ENCODE measurements around the gene MLLT6. TPM values are rescaled to one million over a fixed set of nuclear protein-coding genes. Genes with fewer than 3 reads are reported as not detected.

The MLLT6 gene
- total RNA-seq, 4 donors from 2014 or later: 30.6 to 79.7 (median 35.1) TPM

DNA sequence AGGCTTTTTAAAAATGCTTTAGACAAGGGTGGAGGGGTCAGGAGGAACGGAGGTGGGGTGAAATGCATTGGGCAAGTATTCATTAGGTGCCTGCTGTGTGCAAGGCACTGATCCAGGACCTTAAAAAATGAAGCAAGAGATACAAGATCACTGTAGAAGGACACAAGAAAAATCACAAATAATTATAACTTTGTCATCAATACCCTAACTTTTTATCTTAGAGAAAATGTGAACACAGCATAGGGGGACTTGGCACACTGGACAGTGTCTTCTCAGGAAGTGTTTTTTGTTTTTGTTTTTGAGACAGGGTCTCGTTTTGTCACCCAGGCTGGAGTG, 37.3 kb upstream of the MLLT6 start:
- H3K36me3 ChIP-seq: no peaks in the 10 kb centered on the region
- no peak overlapping the region for H3K27ac ChIP-seq
- intact Hi-C loops (cut with DNase I): loop anchor here (10.0 kb wide), 1 partner anchor 173 kb away; no protein-coding TSS in a partner anchor
- H3K27me3 ChIP-seq: peaks cover 0 to 62% (median 9%) of the 10 kb centered on the region in 4 donors
- TF ChIP-seq POLR2A (IDR thresholded peaks at IDR 0.05): no peak
- TF ChIP-seq, protein P1, sequence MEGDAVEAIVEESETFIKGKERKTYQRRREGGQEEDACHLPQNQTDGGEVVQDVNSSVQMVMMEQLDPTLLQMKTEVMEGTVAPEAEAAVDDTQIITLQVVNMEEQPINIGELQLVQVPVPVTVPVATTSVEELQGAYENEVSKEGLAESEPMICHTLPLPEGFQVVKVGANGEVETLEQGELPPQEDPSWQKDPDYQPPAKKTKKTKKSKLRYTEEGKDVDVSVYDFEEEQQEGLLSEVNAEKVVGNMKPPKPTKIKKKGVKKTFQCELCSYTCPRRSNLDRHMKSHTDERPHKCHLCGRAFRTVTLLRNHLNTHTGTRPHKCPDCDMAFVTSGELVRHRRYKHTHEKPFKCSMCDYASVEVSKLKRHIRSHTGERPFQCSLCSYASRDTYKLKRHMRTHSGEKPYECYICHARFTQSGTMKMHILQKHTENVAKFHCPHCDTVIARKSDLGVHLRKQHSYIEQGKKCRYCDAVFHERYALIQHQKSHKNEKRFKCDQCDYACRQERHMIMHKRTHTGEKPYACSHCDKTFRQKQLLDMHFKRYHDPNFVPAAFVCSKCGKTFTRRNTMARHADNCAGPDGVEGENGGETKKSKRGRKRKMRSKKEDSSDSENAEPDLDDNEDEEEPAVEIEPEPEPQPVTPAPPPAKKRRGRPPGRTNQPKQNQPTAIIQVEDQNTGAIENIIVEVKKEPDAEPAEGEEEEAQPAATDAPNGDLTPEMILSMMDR (IDR thresholded peaks at IDR 0.05): no peak
- H3K9me3 ChIP-seq: no peaks in the 10 kb centered on the region
- no peak for DNase-seq
- H3K4me1 ChIP-seq: peaks cover 0 to 13% (median 0%) of the 10 kb centered on the region in 3 donors
- H3K4me3 ChIP-seq: no peak overlapping the region
- WGBS, 2 donors: 21 to 31% methylated on average over 2 of the region's 2 CpGs

DNA sequence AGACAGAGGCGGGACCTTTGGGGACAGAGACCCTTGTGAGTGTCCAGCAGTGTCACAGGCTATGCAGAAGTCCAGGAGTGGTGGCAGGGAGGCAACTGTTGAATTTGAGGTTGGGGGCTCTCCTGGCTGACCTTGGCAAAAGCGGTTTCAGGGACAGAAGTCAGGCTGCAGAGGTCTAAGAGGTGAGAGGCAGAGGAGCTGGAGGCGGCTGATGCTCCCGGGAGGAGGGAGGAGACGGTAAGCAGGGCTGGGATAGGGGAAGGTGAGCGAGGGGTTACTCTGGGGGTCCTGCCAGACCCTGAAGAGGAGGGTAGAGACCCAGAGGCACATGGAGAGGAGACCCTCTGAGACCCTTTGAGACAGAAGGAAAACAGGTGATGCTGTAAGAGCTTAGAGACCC, 35.6 kb upstream of the MLLT6 start:
- WGBS, 2 donors: 21% methylated on average over 6 of the region's 6 CpGs
- DNase-seq: no peak
- Histone ChIP-seq H3K27me3 (peaks cover 0 to 65% (median 13%) of the 10 kb centered on the region in 4 donors), H3K4me1 (peaks cover 8 to 31% (median 16%) of the 10 kb centered on the region in 3 donors), H3K4me3 (no peak overlapping the region), H3K36me3 (no peaks in the 10 kb centered on the region), H3K27ac (no peak overlapping the region), H3K9me3 (no peaks in the 10 kb centered on the region)
- TF ChIP-seq, protein P1 (IDR thresholded peaks at IDR 0.05): no peak
- TF ChIP-seq POLR2A (IDR thresholded peaks at IDR 0.05): no peak
- intact Hi-C loops (cut with DNase I): loop anchor here (10.0 kb wide), 1 partner anchor 175 kb away; no protein-coding TSS in a partner anchor

DNA sequence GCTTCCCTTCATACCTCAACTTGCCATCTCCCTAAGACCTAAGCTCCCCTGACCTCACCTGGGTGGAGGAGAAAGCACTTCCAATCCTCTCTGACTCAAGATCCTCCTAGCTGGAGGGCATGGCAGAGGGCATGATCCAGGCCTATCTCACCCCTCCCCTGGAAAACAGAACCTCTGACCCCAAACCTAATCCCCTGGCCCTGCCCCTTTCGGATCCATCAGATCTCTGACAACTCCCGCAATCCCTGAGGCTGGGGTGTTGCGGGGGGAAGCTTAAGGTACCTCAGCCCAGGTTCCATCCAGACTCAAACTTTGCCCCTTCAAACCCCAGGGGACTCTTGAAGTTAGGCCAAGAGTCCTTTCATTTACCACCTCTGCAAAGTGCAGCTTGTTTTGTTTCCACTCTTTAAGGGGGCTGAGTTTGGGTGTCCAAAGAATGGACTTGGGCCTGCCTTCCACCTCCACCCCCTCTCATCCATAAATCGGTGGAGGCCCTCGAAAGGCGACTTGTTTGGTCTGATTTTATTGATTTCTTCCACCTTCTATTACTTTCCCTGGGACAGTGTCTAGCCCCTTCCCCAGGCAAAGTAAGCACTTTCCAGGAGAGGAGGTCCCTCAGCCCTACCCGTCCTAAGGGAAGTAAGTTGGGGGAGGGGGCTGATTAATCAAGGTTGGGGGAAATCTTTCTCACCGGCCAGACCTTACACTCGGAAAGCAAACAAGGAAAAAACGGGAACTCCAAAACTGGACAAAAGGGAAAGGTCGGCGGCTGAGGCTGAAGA, 32.9 kb upstream of the MLLT6 start:
- TF ChIP-seq, protein P1 (IDR thresholded peaks at IDR 0.05): no peak
- TF ChIP-seq POLR2A (IDR thresholded peaks at IDR 0.05): no peak
- Histone ChIP-seq H3K9me3 (no peaks in the 10 kb centered on the region), H3K27me3 (peaks cover 0 to 82% (median 13%) of the 10 kb centered on the region in 4 donors), H3K4me3 (no peak overlapping the region), H3K4me1 (peaks cover 13 to 47% (median 23%) of the 10 kb centered on the region in 3 donors), H3K36me3 (no peaks in the 10 kb centered on the region), H3K27ac (no peak overlapping the region)
- no peak for DNase-seq
- WGBS, 2 donors: 66 to 85% methylated on average over 8 to 11 of the region's 12 CpGs
- intact Hi-C loops (cut with DNase I): no loop called here

DNA sequence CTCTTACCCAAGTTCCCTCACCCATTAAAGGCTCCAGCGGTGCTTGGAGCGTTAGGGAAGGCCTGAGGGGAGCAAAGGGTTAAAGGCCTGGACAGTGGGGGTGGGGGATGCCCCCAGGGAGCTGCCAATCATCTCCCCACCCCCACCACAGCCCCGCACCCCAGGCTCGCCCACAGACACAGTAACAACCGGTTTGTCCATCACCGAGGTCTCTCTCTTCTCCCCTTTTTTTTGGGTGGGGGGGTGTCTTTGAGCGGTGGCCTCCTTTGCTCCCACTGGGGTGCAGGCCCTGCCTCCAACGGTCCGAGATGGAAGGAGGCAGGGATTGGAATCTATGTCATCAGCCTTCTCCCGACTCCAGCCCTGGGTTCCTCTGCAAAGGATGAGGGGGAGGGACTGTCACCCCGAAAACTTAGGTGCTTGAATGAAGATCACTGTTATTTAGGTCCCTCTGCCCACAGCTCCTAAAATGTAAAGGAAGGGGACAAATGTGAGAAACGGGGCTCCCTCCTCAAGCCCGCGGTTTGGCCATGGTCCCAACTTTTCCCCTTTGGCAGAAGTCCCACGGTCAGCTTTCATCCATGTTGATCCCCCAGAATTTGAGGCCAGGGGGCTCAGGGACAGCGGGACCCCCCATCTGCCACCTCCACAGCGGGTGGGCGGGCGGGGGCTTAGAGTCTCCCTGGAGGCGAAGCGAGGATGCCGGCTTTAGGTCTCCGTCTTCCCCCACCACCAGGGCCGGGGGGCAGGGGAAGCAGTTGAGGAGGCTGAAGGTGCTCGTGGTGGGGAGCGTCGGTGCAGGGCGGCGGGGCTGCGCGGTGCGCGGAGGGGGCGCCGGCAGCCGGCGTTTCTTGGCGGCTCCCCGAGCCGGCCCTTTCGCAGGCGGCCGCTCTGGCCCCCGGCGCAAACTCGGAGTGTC, 32.0 kb upstream of the MLLT6 start:
- Histone ChIP-seq H3K27ac (peak overlapping the region in 1 of 4 donors; percentile 58), H3K4me3 (peak overlapping the region; percentile 53 to 76 (median 64)), H3K4me1 (peaks cover 15 to 56% (median 26%) of the 10 kb centered on the region in 3 donors), H3K36me3 (no peaks in the 10 kb centered on the region), H3K9me3 (no peaks in the 10 kb centered on the region), H3K27me3 (peaks cover 0 to 82% (median 13%) of the 10 kb centered on the region in 4 donors)
- TF ChIP-seq, protein P1 (IDR thresholded peaks at IDR 0.05): no peak
- no peak for TF ChIP-seq POLR2A (IDR thresholded peaks at IDR 0.05)
- WGBS, 2 donors: 44 to 51% methylated on average over 7 of the region's 46 CpGs
- intact Hi-C loops (cut with DNase I): no loop called here
- no peak for DNase-seq
